NCI-H524 treated with DMSO at 0.1 percent for 48 hours (cell line): ENCODE data around the gene TXNDC16.
"Not testable (repeated sequence)": the region's sequence is repeated elsewhere in the genome, so short reads cannot be mapped to it uniquely, and the experiment has no call there.

ENCODE experiments used
- DNase-seq: peaks from one replicate; lab custom pipeline; 2025; lab: John Stamatoyannopoulos, UW

The TXNDC16 gene

DNA sequence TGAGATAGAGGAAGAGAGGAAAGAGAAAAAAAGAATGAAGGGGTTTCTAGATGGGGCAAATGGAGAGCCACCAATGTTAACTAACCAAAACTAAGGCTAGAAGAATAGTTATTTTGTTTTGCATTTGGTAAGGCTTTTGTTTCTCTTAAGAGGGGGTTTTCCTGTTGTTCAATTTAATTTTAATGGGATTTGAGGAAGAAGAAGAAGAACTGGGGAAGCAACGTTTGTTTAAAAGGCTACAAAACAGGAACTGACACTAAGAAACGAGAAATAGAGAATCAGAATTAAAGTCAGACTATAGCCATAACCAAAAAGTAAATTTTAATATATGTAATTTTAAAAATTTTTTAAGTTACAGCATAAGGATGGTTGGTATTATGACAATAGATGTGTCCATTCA, 13.7 kb downstream of the TXNDC16 start:
- DNase-seq = no peak

DNA sequence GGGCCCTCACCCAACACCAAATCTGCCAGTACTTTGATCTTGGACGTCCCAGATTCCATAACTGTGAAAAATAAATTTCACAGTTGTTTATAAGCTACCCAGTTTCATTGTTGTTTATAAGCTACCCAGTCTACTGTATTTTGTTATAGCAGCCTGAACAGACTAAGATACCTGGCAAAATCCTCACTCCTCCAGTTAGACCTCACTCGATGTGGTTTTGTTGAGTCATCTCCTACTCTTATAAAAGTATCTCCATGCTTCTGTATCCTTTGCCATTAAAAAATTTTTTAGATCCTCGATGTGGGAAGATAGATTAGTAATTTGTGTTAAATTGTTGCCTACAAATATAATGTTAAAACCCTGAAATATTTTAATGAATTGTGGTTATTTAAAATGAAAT, 16.0 kb downstream of the TXNDC16 start:
- no peak for DNase-seq

DNA sequence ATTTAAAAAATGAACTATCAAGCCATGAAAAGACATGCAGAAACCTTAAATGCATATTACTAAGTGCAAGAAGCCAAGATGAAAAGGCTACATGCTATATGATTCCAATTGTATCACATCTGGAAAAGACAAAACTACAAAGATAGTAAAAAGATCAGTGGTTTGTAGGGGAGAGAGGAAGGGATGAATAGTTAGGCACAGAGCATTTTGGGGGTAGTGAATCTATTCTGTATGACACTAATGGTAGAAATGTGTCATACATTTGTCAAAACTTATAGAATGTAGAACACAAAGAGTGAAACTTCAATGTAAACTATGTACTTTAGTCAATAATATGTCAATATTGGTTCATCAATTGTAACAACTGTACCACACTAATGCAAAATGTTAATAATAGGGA, 20.8 kb downstream of the TXNDC16 start:
- DNase-seq = no peak

DNA sequence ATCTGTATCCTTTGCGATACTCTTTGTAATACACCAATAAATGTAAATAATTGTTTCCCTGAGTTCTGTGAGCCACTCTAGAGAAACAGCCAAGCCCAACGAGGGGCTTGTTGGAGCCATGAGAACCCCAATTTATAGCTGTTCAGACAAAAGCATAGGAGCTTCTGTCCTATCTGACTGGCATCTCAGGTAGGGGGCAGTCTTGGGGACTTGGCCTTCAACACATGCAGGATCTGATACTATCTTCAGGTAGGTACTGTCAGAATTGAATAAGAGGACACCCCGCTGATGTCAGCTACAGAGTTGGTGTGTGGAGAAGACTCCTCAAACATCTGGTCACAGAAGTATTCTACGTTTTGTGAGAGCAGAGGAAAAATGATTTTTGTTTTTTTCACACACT, 25.3 kb downstream of the TXNDC16 start:
- DNase-seq = no peak

DNA sequence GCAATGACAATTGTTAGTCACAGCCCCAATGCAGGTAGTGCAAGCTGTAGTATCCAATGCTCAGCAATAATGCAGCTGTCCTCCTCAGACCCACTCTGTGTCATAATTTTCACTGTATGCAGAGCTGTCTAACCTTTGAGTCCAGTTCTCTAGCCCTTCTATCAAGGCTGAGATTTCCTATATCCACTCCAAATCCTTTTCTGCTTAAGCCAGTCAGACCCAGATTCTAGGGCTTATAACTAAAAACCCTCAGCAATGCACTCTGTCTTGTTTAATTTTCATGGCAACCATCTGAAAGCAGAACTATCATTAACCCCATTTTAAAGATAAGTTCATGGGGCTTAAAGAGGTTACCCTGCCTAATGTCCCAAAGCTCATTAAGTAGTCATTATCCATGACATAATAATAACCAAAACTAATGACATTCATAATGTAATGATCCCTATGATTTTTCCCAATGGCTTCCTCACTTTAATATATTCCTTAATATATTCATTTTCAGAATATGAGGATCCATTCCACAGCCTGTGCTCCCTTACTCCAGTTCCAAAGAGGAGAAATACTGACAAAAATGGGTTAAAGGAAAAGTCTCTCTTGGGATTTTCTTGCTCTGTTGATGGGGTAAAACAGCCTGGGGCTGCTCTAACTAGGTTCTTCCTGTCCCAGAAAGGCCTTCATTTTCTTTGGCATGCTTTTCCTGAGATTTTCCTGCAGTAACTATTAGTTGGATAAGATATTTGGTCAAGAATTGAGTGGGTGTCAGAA, 29.5 kb downstream of the TXNDC16 start:
- no peak for DNase-seq

DNA sequence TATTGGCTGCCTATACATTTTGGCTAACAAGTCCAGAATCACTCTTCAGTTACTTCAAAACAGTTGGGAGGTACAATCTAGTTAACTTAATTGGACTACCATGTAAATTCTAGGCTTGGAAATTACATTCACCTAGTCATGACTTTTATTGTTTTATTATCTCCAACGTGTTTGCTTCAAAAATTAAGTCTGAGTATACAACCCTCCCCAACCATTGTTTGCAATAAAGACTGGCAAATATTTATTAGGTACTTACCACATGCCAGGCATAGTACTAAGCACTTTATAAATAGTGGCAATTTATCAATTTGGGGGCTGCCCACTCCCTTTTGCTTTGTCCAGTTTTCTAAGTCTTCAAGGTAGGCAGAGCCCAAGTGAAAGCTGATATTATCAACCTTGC, 30.3 kb downstream of the TXNDC16 start:
- DNase-seq = no peak

DNA sequence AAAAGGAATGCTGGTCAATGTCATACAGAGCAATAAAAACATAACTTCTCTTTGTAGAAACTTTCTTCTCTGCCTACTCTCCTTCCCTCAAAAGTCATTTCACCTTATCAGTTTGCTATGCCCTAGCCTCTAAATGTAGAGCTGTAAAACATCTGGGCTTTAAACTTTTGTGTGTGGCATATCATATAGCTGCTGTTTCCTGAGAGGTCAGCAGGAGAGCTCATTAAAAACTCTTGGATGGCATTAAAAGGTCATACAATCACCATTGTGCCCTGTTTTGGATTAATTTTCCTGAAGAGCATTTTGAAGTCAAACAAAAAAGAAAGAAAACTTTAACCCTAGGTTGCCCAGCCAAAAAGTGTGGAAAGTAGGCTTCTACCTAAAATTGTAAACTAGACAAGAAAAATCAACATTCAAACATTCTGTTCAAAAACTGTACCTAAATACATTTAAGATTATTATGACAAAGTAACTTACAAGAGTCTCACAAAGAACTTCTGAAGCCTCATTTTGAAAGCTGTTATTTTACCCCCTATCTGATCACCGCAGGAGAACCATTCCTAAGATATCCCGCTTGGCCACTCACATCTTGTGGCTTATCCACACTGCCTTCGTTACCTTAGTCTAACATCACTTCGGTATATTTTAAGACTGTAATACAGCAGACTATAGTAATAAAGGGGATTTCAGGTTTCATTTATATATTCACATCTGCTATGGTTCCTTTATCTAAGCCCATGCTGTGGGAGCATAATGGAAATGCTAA, 38.1 kb downstream of the TXNDC16 start:
- DNase-seq = no peak

DNA sequence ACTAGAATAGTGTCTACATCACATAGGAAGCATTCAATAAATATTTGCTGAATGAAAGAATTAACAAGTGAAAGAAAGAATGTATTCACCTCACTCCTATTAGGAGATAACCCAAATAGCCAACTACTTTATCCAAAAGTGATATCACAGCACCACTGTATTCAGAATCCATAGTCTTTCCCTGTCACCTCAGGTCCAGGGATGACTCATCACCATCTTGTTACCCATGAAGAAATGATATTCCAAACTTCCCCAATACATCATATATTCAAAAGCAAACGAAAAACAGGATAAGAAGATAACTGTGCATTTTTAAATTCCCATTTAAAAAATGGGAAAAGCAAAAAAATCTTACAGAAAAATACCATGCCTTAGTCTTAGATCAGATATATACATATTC, 39.1 kb downstream of the TXNDC16 start:
- no peak for DNase-seq

DNA sequence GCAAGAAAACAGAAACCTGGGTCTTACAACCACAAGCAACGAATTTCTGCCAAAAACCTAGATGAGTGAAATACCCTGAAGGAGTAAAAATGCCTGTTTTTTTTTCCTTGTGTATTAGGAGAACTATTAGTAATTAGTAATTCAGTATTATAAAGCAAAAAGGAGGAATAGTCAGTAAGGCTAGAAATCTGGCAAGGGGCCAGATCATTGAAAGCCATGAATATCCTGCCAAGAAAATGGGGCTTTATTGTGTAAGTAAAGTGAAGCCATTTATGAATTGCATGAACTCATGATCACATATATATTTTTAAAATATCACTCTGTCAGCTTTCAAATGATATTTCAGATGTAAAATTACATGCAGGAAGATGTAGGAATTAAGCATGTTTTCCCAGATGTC, 57.9 kb downstream of the TXNDC16 start:
- DNase-seq = no peak

DNA sequence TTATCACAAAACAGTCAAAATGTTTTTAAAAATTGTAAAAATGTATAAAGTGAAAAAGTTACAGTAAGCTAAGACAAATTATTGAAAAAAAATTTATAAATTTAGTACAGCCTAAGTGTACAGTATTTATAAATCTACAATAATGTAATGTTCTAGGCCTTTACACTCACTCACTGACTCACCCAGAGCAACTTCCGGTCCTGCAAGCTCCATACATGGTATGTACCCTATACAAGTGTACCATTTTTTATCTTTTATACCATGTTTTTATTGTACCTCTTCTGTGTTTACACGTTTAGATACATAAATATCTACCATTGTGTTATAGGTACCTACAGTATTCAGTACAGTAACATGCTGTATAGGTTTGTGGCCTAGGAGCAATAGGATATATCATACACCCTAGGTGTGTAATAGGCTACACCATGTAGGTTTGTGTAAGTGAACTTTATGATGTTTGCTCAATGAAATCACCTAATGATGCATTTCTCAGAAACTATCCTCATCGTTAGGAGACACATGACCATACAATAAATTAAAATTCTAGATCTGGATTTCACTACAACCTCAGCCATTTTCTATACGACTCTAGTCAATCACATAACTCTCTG, 66.8 kb downstream of the TXNDC16 start:
- no peak for DNase-seq

DNA sequence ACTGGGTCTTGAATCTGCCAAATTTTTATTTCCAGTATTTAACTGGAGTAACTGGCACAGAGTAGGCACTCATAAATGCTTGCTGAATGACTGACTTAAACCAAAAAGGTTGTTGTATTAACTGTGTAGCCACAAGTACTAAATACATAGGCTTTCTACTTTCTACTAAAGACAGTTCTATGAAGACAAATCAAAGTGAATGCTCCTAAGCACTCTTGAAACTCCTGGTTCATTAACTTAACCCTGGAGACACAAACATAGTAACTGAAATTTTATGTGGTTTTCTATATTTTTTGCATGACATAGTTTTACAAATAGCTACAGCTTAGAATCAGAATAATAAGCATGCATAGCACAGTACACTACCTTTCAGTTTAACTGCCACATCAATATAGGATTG, 70.4 kb downstream of the TXNDC16 start:
- DNase-seq = no peak

DNA sequence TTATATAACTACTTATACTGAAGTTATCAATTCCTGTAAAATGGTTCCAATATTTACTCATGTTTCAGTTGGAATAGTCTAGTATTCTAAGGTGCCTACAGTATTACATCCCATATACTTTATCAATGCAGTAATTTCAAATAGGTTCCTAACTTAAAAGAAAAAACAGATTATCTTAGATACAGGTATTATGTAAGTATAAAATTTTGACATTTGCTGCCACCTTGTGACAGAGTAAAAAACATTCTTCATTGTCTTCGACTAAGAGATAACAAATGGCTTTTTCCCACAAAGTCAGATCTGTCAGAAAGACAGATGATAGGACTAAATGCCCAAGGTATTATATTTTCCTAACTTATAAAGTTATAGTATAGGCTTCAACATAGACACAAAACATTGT, 78.7 kb downstream of the TXNDC16 start:
- DNase-seq = no peak

DNA sequence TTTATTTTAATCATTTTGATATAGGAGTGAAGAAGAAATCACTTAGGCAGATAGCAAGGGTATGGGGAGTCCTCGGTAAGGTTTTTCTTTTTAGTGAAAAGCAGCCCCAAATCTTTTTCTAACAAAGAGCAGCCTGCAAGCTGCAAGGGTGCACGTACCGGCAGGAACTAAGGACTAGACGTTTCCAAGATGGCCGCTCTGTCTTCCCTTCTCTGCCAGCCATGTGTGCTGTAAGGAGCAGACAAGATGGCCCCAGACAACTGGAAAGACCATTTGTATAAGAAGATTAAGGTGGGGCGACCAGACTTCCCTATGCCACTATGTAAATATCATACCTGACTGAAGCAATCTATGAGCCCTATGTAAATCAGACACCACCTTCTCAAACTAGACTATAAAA, 79.6 kb downstream of the TXNDC16 start:
- no peak for DNase-seq

DNA sequence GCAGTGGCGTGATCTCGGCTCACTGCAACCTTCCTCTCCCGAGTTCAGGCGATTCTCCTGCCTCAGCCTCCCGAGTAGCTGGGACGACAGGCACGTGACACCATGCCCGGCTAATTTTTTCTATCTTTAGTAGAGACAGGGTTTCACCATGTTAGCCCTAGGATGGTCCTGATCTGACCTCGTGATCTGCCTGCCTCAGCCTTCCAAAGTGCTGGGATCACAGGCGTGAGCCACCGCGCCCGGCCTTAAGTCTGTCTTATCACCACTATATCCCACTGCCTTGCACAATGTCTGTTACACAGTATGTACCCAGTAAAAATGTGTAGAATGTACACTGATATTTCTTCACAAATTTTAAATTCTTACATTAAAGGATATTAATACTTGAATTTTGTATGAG, 80.1 kb downstream of the TXNDC16 start:
- DNase-seq = not testable (repeated sequence)

DNA sequence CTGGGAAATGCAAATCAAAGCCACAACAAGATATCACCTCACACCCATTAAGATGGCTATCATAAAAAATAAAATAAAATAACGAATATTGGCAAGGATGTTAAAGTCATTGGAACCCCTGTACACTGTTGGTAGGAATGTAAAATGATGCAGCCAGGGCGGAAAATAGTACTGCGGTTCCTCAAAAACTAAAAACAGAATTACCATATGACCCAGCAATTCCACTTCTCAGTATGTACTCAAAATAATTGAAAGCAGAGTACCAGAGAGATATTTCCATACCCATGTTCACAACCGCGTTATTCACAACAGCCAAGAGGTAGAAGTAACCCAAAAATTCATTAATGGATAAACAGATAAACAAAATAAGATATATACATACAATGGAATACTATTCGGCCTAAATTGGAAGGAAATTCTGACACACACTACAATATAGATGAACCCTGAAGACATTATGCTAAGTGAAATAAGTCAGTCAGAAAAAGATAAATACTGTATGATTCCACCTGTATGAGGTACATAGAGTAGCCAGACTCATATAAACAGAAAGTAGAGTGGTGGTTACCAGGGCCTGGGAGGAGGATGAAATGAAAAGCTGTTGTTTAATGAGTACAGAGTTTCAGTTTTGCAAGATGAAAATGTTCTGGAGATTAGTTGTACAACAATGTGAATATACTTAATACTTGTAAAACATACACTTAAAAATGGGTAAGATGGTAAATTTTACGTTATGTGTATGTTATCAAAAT, 84.6 kb downstream of the TXNDC16 start:
- no peak for DNase-seq

DNA sequence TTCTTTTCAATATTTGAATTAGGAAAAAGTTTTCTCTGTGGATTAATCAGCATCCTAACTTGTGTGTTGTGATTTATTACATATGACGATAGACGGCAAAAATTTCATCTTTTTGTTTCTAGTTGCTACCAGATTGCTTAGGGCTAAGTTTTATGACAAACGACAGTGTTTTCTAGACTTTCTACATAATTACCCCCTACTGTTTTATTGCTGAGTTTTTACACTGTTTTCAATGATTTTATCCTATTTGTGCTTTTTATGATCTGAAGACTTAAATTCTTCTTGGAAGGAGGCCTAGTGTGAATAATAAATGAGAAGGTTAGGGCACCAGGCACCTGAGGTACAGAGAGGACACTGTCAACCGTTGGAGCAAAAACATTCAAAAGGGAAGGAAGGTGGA, 88.1 kb downstream of the TXNDC16 start:
- DNase-seq = no peak

DNA sequence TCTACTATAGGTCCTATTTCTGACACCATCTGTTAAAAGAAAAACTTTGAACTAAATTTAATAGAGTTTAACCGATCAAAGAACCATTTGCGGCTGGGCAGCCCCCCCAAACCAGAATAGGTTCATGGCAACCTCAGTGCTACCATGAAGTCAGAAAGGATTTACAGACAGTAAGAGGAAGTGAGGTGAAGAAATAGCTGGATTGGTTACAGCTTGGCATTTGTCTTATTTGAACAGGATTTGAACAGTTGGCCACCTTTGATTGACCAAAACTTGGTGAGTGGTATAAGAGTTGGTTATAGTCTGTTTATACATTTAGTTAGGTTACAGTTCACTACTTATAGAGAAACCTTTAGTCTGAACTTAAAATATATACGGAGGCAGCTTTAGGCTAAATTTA, 88.9 kb downstream of the TXNDC16 start:
- DNase-seq = no peak

DNA sequence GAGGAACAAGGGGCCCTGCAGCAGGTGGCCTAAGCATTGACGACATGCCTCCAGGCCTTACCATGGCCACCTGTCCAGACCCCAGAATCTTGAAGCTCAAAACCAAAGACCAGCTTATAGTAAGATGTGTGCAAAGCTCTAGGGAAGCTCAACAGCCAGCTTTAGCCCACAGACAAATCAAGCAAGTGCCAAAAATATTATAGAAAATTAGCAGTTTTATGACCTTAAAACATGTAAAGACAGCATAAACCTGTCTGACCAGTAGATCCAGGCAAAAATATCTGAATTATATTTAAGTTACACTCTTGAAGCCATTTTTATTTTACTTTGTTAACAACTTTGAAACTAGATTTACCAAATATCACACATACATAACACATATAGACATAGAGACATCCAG, 90.6 kb downstream of the TXNDC16 start:
- DNase-seq = no peak

DNA sequence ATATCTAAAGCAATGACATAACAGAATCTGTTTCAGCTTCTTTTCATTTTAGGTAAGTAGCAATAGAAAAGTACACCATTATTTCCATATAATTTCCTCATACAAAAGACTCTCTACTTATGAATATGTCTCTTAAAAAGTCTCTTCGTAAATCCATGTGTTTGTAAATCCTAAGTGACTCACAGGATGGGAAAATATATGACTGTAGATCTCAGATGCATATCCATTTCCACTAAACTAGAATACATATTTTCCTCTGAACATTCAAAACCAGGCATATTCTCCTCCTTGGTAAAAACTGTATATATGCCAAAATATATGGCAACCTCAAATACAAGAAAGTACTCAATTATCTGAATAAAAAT, 93.6 kb downstream of the TXNDC16 start:
- no peak for DNase-seq

DNA sequence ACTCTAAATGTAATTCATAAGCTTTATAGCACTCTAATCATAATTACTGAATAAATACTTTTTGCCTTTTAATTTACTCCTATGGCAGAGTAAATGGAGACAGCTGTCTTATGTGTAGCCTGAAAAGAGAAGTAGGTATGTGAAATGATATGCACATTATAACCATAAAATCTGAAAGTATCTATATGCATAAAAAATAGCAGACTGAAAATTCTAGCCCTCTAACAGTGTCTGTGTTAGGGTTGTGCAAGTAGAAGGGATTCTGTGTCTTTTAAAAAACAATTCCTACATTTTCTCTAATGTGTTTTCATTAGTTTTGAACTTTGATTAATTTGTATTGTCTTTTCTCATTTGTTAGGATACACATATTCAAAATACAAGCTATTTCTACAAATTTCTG, 94.9 kb downstream of the TXNDC16 start:
- DNase-seq = no peak

DNA sequence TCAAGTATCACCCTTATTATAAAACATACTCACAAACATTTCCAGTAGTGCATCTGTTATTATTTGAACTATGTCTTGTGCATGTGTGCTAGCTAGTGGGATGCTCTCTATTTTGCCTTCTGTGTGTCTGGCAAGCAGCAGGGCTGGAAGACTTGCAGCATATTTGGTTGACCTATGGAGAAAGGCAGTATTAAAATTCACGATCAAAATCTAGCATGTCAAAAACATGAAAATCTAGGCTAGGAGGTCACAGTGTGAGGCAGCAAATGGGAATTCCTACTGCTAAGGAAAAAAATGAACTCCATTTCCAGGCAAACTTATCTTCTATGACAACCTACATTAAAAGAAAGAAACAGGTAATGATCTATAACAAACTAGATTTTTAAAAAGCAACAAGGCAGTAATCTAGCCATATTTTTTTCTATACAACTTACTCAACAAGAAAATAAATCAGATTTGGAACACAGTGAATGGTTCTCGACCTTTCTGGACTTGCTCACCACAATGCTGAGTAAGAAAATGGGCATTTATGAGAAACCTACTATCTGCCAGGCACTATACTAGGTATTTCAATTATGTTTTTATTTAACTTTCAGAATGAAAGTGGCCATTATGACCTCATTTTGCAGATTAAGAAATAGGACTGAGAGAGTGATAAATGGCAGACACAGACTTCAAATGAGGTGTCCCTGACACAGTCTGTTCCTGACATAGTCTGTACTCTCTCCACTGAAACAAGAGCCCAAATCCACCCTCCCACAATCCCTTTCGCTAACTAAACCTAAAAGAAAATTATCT, 96.8 kb downstream of the TXNDC16 start:
- no peak for DNase-seq

DNA sequence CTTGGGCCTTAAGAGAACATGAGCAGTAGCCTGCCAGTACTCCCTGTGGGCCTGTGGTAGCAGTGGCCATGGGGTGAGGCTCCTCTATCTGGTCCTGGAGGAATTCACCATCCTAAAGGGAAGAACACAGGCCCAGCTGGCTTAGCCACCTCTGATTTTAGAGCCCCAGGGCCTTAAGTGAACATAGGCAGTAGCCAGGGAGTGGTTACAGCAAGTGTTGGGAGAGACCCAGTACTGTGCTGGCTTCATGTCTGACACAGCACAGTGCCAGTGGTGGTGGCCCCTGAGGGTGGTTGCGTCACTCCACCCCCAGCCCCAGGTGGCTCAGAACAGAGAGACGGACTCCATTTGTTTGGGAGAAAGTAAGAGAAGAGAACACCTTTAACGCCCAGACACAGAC, 105.1 kb downstream of the TXNDC16 start:
- DNase-seq = no peak
